Gastroesophageal sphincter (tissue), 3 donors: ENCODE measurements around the gene RAPGEF5.

Experiments
- EP300 ChIP-seq: sonication (generic); formaldehyde crosslinking; IDR thresholded peaks from one replicate; pipeline ENCODE4 v1.6.1; 2017; ENCODE audit warnings: antibody characterized with exemption, mild to moderate bottlenecking
- TF ChIP-seq, protein P1 (sequence below), 4 experiments: fragments of 200-600 bp in 2 of 4; fragments of 450-650 bp in 2 of 4; sonication (generic) in 1 of 4; IDR thresholded peaks; one replicate each; pipeline ENCODE4 v1.5.1; 2017 to 2019; ENCODE audit warnings: antibody characterized with exemption in 4 of 4, mild to moderate bottlenecking in 2 of 4, moderate library complexity in 2 of 4

GRCh38 chr7:22280031-22280430 is 76.9 kb downstream of the RAPGEF5 start:
- TF ChIP-seq, protein P1, sequence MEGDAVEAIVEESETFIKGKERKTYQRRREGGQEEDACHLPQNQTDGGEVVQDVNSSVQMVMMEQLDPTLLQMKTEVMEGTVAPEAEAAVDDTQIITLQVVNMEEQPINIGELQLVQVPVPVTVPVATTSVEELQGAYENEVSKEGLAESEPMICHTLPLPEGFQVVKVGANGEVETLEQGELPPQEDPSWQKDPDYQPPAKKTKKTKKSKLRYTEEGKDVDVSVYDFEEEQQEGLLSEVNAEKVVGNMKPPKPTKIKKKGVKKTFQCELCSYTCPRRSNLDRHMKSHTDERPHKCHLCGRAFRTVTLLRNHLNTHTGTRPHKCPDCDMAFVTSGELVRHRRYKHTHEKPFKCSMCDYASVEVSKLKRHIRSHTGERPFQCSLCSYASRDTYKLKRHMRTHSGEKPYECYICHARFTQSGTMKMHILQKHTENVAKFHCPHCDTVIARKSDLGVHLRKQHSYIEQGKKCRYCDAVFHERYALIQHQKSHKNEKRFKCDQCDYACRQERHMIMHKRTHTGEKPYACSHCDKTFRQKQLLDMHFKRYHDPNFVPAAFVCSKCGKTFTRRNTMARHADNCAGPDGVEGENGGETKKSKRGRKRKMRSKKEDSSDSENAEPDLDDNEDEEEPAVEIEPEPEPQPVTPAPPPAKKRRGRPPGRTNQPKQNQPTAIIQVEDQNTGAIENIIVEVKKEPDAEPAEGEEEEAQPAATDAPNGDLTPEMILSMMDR (IDR thresholded peaks at IDR 0.05), result no peak
- TF ChIP-seq EP300, result no peak
